A549 (cell line): ENCODE data around the gene FAM20A. TPM values are rescaled to one million over a fixed set of nuclear protein-coding genes. Genes with fewer than 3 reads are reported as not detected.

ENCODE experiments used
- ATAC-seq, 2 experiments: fragments of 200-7000 bp in 1 of 2; fragments of >200 bp in 1 of 2; cut with Nextera tagmentation in 1 of 2; cut with Tn5 transposase in 1 of 2; 3 replicates each; pipeline versions ENCODE4 v1.8.0 to v1.9.1; 2018 to 2020; ENCODE audit warnings: mild to moderate bottlenecking in 1 of 2, moderate library complexity in 1 of 2
- CTCF ChIA-PET: fragments of 300-600 bp; sonication (Branson Sonifier 250); formaldehyde crosslinking; extraction: SDS; loops from one replicate; lab custom pipeline; 2021; ENCODE audit warnings: antibody characterized with exemption, inconsistent platforms; lab: Yijun Ruan, JAX
- POLR2A ChIA-PET: fragments of 350-600 bp; formaldehyde crosslinking; extraction: SDS; loops from one replicate; lab custom pipeline; 2021; ENCODE audit warnings: antibody characterized with exemption, inconsistent platforms; lab: Yijun Ruan, JAX
- DNase-seq, 2 experiments: peaks; one replicate each; pipeline versions ENCODE4 v3.0.0 to v3.0.0-alpha.2; 2011 to 2016; ENCODE audit warnings: low read depth in 1 of 2, low spot score in 1 of 2
- FAIRE-seq: peaks from 2 replicates; lab custom pipeline; 2011; peaks lifted over from hg19 to GRCh38; lab: Jason Lieb, UNC
- H3K27ac ChIP-seq, 2 experiments: fragments of >200 bp; sonication (Bioruptor Twin); formaldehyde crosslinking; 3 replicates each; pipeline ENCODE4 v1.5.1; 2016 to 2017
- H3K4me1 ChIP-seq: fragments of >200 bp; sonication (Bioruptor Twin); formaldehyde crosslinking; 3 replicates; pipeline ENCODE4 v1.6.1; 2016
- H3K4me2 ChIP-seq: fragments of >200 bp; sonication (Bioruptor Twin); formaldehyde crosslinking; 3 replicates; pipeline ENCODE4 v1.6.1; 2016
- H3K4me3 ChIP-seq: fragments of >200 bp; sonication (Bioruptor Twin); formaldehyde crosslinking; 3 replicates; pipeline ENCODE4 v1.5.1; 2016
- H3K9me3 ChIP-seq: fragments of >200 bp; sonication (Bioruptor Twin); formaldehyde crosslinking; 3 replicates; pipeline ENCODE4 v1.6.1; 2016
- BCL3 ChIP-seq: fragments of >200 bp; sonication (Bioruptor Twin); formaldehyde crosslinking; IDR thresholded peaks from 3 replicates; pipeline ENCODE4 v1.6.1; 2016
- CBX2 ChIP-seq: fragments of 200-600 bp; sonication (generic); IDR thresholded peaks from 2 replicates; pipeline ENCODE4 v1.6.1; 2016; ENCODE audit warnings: low read depth, mild to moderate bottlenecking, borderline replicate concordance
- CEBPB ChIP-seq, 2 experiments: fragments of >200 bp in 1 of 2; sonication (Bioruptor Twin) in 1 of 2; formaldehyde crosslinking in 1 of 2; IDR thresholded peaks; 2 replicates each; pipeline ENCODE4 v1.6.1; 2012 to 2016
- CHD4 ChIP-seq: fragments of 200-600 bp; sonication (generic); IDR thresholded peaks from 2 replicates; pipeline ENCODE4 v1.6.1; 2016; ENCODE audit warnings: antibody characterized with exemption, mild to moderate bottlenecking, borderline replicate concordance
- CTCF ChIP-seq: fragments of >200 bp; sonication (Bioruptor Twin); formaldehyde crosslinking; IDR thresholded peaks from 3 replicates; pipeline ENCODE4 v1.5.1; 2016
- ESRRA ChIP-seq: fragments of 150-350 bp; IDR thresholded peaks from 2 replicates; pipeline ENCODE4 v1.6.1; 2014; ENCODE audit warnings: mild to moderate bottlenecking, low read length, borderline replicate concordance
- GATA3 ChIP-seq: IDR thresholded peaks from 2 replicates; pipeline ENCODE4 v1.6.1; 2012; ENCODE audit warnings: borderline replicate concordance
- HMGXB4 ChIP-seq: fragments of 250-450 bp; sonication (Bioruptor Pico); IDR thresholded peaks from 2 replicates; pipeline ENCODE4 v1.5.0; 2021; ENCODE audit warnings: mild to moderate bottlenecking, moderate library complexity, borderline replicate concordance
- KDM1A ChIP-seq: fragments of 200-600 bp; sonication (generic); IDR thresholded peaks from 2 replicates; pipeline ENCODE4 v1.6.1; 2016; ENCODE audit warnings: low read depth, mild to moderate bottlenecking
- KDM5A ChIP-seq: fragments of 200-600 bp; sonication (generic); IDR thresholded peaks from 2 replicates; pipeline ENCODE4 v1.6.1; 2016; ENCODE audit warnings: antibody characterized with exemption, mild to moderate bottlenecking
- MAX ChIP-seq: IDR thresholded peaks from 2 replicates; pipeline ENCODE4 v1.6.1; 2012
- MAZ ChIP-seq: fragments of 150-350 bp; IDR thresholded peaks from 2 replicates; pipeline ENCODE4 v1.6.1; 2014; ENCODE audit warnings: antibody characterized with exemption, low read depth, low read length, borderline replicate concordance
- MYC ChIP-seq: IDR thresholded peaks from 2 replicates; pipeline ENCODE4 v1.6.1; 2012; ENCODE audit warnings: mild to moderate bottlenecking, inconsistent platforms, low read length, improper control_type of control experiment, borderline replicate concordance
- NPAS2 ChIP-seq: fragments of 250-450 bp; sonication (Bioruptor Pico); IDR thresholded peaks from 2 replicates; pipeline ENCODE4 v1.8.0; 2022; ENCODE audit warnings: mild to moderate bottlenecking, moderate library complexity, borderline replicate concordance
- NR3C1 ChIP-seq: fragments of >200 bp; sonication (Bioruptor Twin); formaldehyde crosslinking; IDR thresholded peaks from 3 replicates; pipeline ENCODE4 v1.6.1; 2017
- PBX3 ChIP-seq: IDR thresholded peaks from 2 replicates; pipeline ENCODE4 v1.6.1; 2012
- RAD21 ChIP-seq, 2 experiments: fragments of >200 bp in 1 of 2; sonication (Bioruptor Twin) in 1 of 2; formaldehyde crosslinking in 1 of 2; IDR thresholded peaks in 1 of 2; conservative IDR thresholded peaks in 1 of 2; 2 replicates in 1 of 2; 3 replicates in 1 of 2; pipeline ENCODE4 v1.6.1; 2012 to 2018; ENCODE audit warnings: inconsistent platforms in 1 of 2
- REST ChIP-seq: fragments of 200-600 bp; sonication (generic); IDR thresholded peaks from 2 replicates; pipeline ENCODE4 v1.6.1; 2016; ENCODE audit warnings: antibody characterized with exemption, mild to moderate bottlenecking, moderate library complexity
- RFX5 ChIP-seq: fragments of 450-650 bp; IDR thresholded peaks from 2 replicates; pipeline ENCODE4 v1.7.1; 2014; ENCODE audit warnings: antibody characterized with exemption, mild to moderate bottlenecking, moderate library complexity
- SMC3 ChIP-seq: fragments of >200 bp; sonication (Bioruptor Twin); formaldehyde crosslinking; IDR thresholded peaks from 3 replicates; pipeline ENCODE4 v1.6.1; 2018; ENCODE audit warnings: inconsistent platforms
- TP53 ChIP-seq: fragments of 250-450 bp; sonication (Bioruptor Pico); IDR thresholded peaks from 2 replicates; pipeline ENCODE4 v1.5.0; 2021; ENCODE audit warnings: mild to moderate bottlenecking, moderate library complexity
- WGBS: methylation state at CpG from one replicate; pipeline ENCODE4 v1.1.6; 2017; ENCODE audit errors: missing lambda C conversion rate; 5-methylcytosine and 5-hydroxymethylcytosine counted together
- polyA plus RNA-seq, 4 experiments: library from polyadenylated mRNA; depleted of rRNA in 3 of 4; stranded (reverse); fragments of >200 nt; fragmentation: RNase III in 1 of 4; extraction: RNeasy Plus Mini Kit Qiagen cat#74134 plus additional on column Dnase treatment in 1 of 4; gene quantifications; 2 replicates in 3 of 4; 3 replicates in 1 of 4; pipeline ENCODE4 v1.2.3, GENCODE V29; 2011 to 2017

The FAM20A gene
- polyA plus RNA-seq, 2 of the 4 experiments (the other 2 are of a cell fraction): 0.05 to 0.09 TPM

- no peak for TF ChIP-seq HMGXB4 (CRISPR knock-in tag)
- TF ChIP-seq MAZ: no peak
- TF ChIP-seq SMC3: no peak
- TF ChIP-seq CEBPB (IDR thresholded peaks at IDR 0.05): no peak
Measured at GRCh38 chr17:68603027-68603426, 1.9 kb upstream of the FAM20A start (continued).

- no peak overlapping the region for H3K4me3 ChIP-seq
- no peak for ATAC-seq
- H3K4me1 ChIP-seq: peaks cover 5% of the 10 kb centered on the region; the same call in 1 of the 3 replicates
- no peak for FAIRE-seq
- no peak overlapping the region for H3K27ac ChIP-seq
- H3K9me3 ChIP-seq: peaks cover 4% of the 10 kb centered on the region; the same call in 1 of the 3 replicates
- no peak for DNase-seq
- CTCF ChIA-PET: interaction anchor here (1.0 to 2.5 kb wide), 5 partner anchors 9 to 63 kb away, joined by 3 to 6 read pairs (median 4); no protein-coding TSS in a partner anchor
- 65% methylated on average over 5 of the region's 5 CpGs for WGBS
- TF ChIP-seq BCL3: no peak
- TF ChIP-seq RAD21 (conservative IDR thresholded peaks at IDR 0.05 in 1 of 2, IDR thresholded peaks at IDR 0.05 in 1 of 2): no peak
- no peak for TF ChIP-seq MAX
- TF ChIP-seq, all 56 proteins: peak for 0
- POLR2A ChIA-PET: no interaction called here
- no peak overlapping the region for H3K4me2 ChIP-seq
Measured at GRCh38 chr17:68602289-68602688, 1.1 kb upstream of the FAM20A start.

GRCh38 chr17:68601565-68602288, 560 bp upstream of the FAM20A start:
- TF ChIP-seq ESRRA (no peak), PBX3 (no peak), KDM5A (no peak), RFX5 (no peak), TP53 (CRISPR knock-in tag) (no peak), CBX2 (no peak), SMC3 (no peak), KDM1A (no peak), REST (no peak), GATA3 (no peak), MYC (no peak), CHD4 (no peak), NPAS2 (no peak), CTCF (no peak), NR3C1 (no peak)
- peaks cover 5% of the 10 kb centered on the region; the same call in 1 of the 3 replicates for H3K4me1 ChIP-seq
- POLR2A ChIA-PET: no interaction called here
- no peaks in the 10 kb centered on the region; the same call in 2 of the 3 replicates for H3K9me3 ChIP-seq
- FAIRE-seq (no peak), ATAC-seq (no peak), DNase-seq (no peak)
- no peak overlapping the region for H3K27ac ChIP-seq
- CTCF ChIA-PET: interaction anchor here (1.0 to 2.5 kb wide), 5 partner anchors 8 to 63 kb away, joined by 3 to 6 read pairs (median 4); no protein-coding TSS in a partner anchor
- H3K4me3 ChIP-seq: peak overlapping the region; percentile 64
- H3K4me2 ChIP-seq: peak overlapping the region; percentile 100
- 32% methylated on average over 6 of the region's 6 CpGs for WGBS
